HG02763 (cell line): ENCODE results near the gene TACR2.

Experiments
- ATAC-seq: cut with Tn5 transposase; IDR thresholded peaks from one replicate; pipeline ENCODE4 v1.9.1; 2021; ENCODE audit warnings: mild to moderate bottlenecking, moderate library complexity; ENCODE audit not compliant: unreplicated experiment

Gene TACR2

GRCh38 chr10:69405221-69405620 is 11.5 kb downstream of the TACR2 start:
- ATAC-seq: no peak

GRCh38 chr10:69404786-69405185 is 11.9 kb downstream of the TACR2 start:
- ATAC-seq: no peak

GRCh38 chr10:69403519-69403918 is 13.2 kb downstream of the TACR2 start:
- ATAC-seq: no peak

GRCh38 chr10:69403066-69403465 is 13.7 kb downstream of the TACR2 start:
- no peak for ATAC-seq

- no peak for ATAC-seq
These were observed 14.3 kb downstream of the TACR2 start for GRCh38 chr10:69402386-69402785.

- no peak for ATAC-seq
These were observed 15.3 kb downstream of the TACR2 start for GRCh38 chr10:69401416-69401815.

- no peak for ATAC-seq
These were observed 15.8 kb downstream of the TACR2 start for GRCh38 chr10:69400936-69401335.

GRCh38 chr10:69398466-69398865 is 18.3 kb downstream of the TACR2 start:
- no peak for ATAC-seq

- no peak for ATAC-seq
These were observed 18.7 kb downstream of the TACR2 start for GRCh38 chr10:69397972-69398371.

- no peak for ATAC-seq
These were observed 22.7 kb downstream of the TACR2 start for GRCh38 chr10:69394020-69394419.

- no peak for ATAC-seq
These were observed 24.2 kb downstream of the TACR2 start for GRCh38 chr10:69392481-69393000.

GRCh38 chr10:69391158-69391557 is 25.6 kb downstream of the TACR2 start:
- ATAC-seq: no peak

- no peak for ATAC-seq
These were observed 26.8 kb downstream of the TACR2 start for GRCh38 chr10:69389827-69390490.

- no peak for ATAC-seq
These were observed 28.2 kb downstream of the TACR2 start for GRCh38 chr10:69388488-69388887.

GRCh38 chr10:69387500-69387899 is 29.2 kb downstream of the TACR2 start:
- no peak for ATAC-seq

- ATAC-seq: no peak
These were observed 31.0 kb downstream of the TACR2 start for GRCh38 chr10:69385454-69386350.

- ATAC-seq: no peak
These were observed 32.4 kb downstream of the TACR2 start for GRCh38 chr10:69384320-69384719.

GRCh38 chr10:69383558-69383957 is 33.2 kb downstream of the TACR2 start:
- ATAC-seq: no peak

- no peak for ATAC-seq
These were observed 34.2 kb downstream of the TACR2 start for GRCh38 chr10:69382382-69383117.

- no peak for ATAC-seq
These were observed 36.9 kb downstream of the TACR2 start for GRCh38 chr10:69379800-69380199.

- no peak for ATAC-seq
These were observed 38.8 kb downstream of the TACR2 start for GRCh38 chr10:69377933-69378332.
